Esophagus muscularis mucosa (tissue), 3 donors: Measurements from ENCODE around the gene MRC2.

Experiments used
- CTCF ChIP-seq, 3 experiments: fragments of 200-600 bp in 2 of 3; fragments of 450-650 bp in 1 of 3; sonication (generic) in 2 of 3; IDR thresholded peaks; one replicate each; pipeline ENCODE4 v1.5.1; 2017 to 2019; ENCODE audit warnings: antibody characterized with exemption in 3 of 3, mild to moderate bottlenecking in 2 of 3, moderate library complexity in 1 of 3
- POLR2A ChIP-seq: fragments of 450-650 bp; IDR thresholded peaks from one replicate; pipeline ENCODE4 v1.6.1; 2017; ENCODE audit warnings: antibody characterized with exemption, moderate library complexity, mild to moderate bottlenecking, low read depth
- POLR2AphosphoS5 ChIP-seq, 2 donors: sonication (generic); formaldehyde crosslinking; IDR thresholded peaks; one replicate each; pipeline ENCODE4 v1.6.1; 2017; ENCODE audit warnings: antibody characterized with exemption in 2 of 2

GRCh38 chr17:62687997-62688396, 60.5 kb downstream of the MRC2 start:
- TF ChIP-seq CTCF (IDR thresholded peaks at IDR 0.05): no peak
- no peak for TF ChIP-seq POLR2A
- TF ChIP-seq POLR2AphosphoS5 (IDR thresholded peaks at IDR 0.05): no peak
